Esophagus squamous epithelium (tissue), 5 donors: Measurements from ENCODE around the gene GRID2. TPM values are rescaled to one million over a fixed set of nuclear protein-coding genes. Genes with fewer than 3 reads are reported as not detected.
A peak's percentile ranks its signal among the peaks of the same experiment; 100 is the strongest.

Experiments
- DNase-seq: peaks from one replicate; lab custom pipeline; 2025; lab: John Stamatoyannopoulos, UW
- H3K27ac ChIP-seq, 4 donors: fragments of 200-600 bp; sonication (generic); one replicate each; pipeline ENCODE4 v1.5.1; 2016 to 2019; ENCODE audit warnings: mild to moderate bottlenecking in 1 of 4
- H3K27me3 ChIP-seq, 4 donors: fragments of 200-600 bp; sonication (generic); 1 replicate in 3 of 4; 2 replicates in 1 of 4; pipeline versions ENCODE4 v1.5.1 to v1.6.0; 2017 to 2021; ENCODE audit warnings: antibody characterized with exemption in 1 of 4
- H3K36me3 ChIP-seq, 3 donors: fragments of 200-600 bp; sonication (generic); one replicate each; pipeline ENCODE4 v1.5.1; 2016 to 2019
- H3K4me1 ChIP-seq, 3 donors: fragments of 200-600 bp; sonication (generic); one replicate each; pipeline ENCODE4 v1.5.1; 2017 to 2019
- H3K4me3 ChIP-seq, 4 donors: fragments of 200-600 bp; sonication (generic); 1 replicate in 3 of 4; 2 replicates in 1 of 4; pipeline ENCODE4 v1.5.1; 2016 to 2019; ENCODE audit warnings: mild to moderate bottlenecking in 2 of 4, moderate library complexity in 1 of 4
- H3K9me3 ChIP-seq, 3 donors: fragments of 200-600 bp; sonication (generic); one replicate each; pipeline ENCODE4 v1.5.1; 2016 to 2019
- CTCF ChIP-seq, 6 experiments: fragments of 450-650 bp in 4 of 6; fragments of 200-600 bp in 2 of 6; sonication (generic) in 2 of 6; IDR thresholded peaks; one replicate each; pipeline ENCODE4 v1.5.1; 2016 to 2019; ENCODE audit warnings: antibody characterized with exemption in 6 of 6, mild to moderate bottlenecking in 4 of 6, moderate library complexity in 4 of 6
- POLR2A ChIP-seq, 4 donors: fragments of 450-650 bp; IDR thresholded peaks; one replicate each; pipeline ENCODE4 v1.6.1; 2017; ENCODE audit warnings: antibody characterized with exemption in 4 of 4, mild to moderate bottlenecking in 4 of 4, moderate library complexity in 3 of 4
- WGBS, 2 donors: methylation state at CpG; one replicate each; pipeline ENCODE4 v1.1.5; 2018; 5-methylcytosine and 5-hydroxymethylcytosine counted together
- intact Hi-C: fragments of 100-400 bp; cut with DNase I; formaldehyde crosslinking; loops from one replicate; pipeline ENCODE4 v1.15.0; 2022
- total RNA-seq, 4 donors: library from RNA; depleted of rRNA; stranded (reverse); fragments of >200 nt; gene quantifications; one replicate each; pipeline ENCODE4 v1.1.0, GENCODE V29; 2016
- donor health status: DM: yes; HTN: yes; CAD: no.

GRID2 gene
- total RNA-seq, 4 donors from 2014 or later: not detected

- no peak overlapping the region for H3K27ac ChIP-seq
- TF ChIP-seq POLR2A (IDR thresholded peaks at IDR 0.05) (no peak), CTCF (IDR thresholded peaks at IDR 0.05) (peak in 3 of 6 experiments; percentile 29 to 59 (median 37))
- H3K36me3 ChIP-seq: no peaks in the 10 kb centered on the region
- DNase-seq: no peak
- WGBS, 2 donors: 71 to 74% methylated on average over 4 to 6 of the region's 6 CpGs
- no peaks in the 10 kb centered on the region for H3K27me3 ChIP-seq
- intact Hi-C loops: no loop called here
- H3K4me3 ChIP-seq: no peak overlapping the region
- no peaks in the 10 kb centered on the region for H3K4me1 ChIP-seq
- H3K9me3 ChIP-seq: no peaks in the 10 kb centered on the region
These were observed 1406.5 kb downstream of the GRID2 start for GRCh38 chr4:93710101-93710846.

- 77 to 83% methylated on average over 1 to 2 of the region's 2 CpGs for WGBS, 2 donors
- no peak overlapping the region for H3K4me3 ChIP-seq
These were observed 1407.2 kb downstream of the GRID2 start for GRCh38 chr4:93710847-93711430.

GRCh38 chr4:93718233-93718632 lies 1414.5 kb downstream of the GRID2 start:
- 83 to 89% methylated on average over 1 of the region's 1 CpG for WGBS, 2 donors
- H3K27ac ChIP-seq: no peak overlapping the region
- TF ChIP-seq CTCF (IDR thresholded peaks at IDR 0.05): no peak
- TF ChIP-seq POLR2A (IDR thresholded peaks at IDR 0.05): no peak
- H3K36me3 ChIP-seq: no peaks in the 10 kb centered on the region
- intact Hi-C loops: no loop called here
- no peak for DNase-seq
- no peaks in the 10 kb centered on the region for H3K4me1 ChIP-seq
- H3K4me3 ChIP-seq: no peak overlapping the region
- H3K9me3 ChIP-seq: no peaks in the 10 kb centered on the region
- H3K27me3 ChIP-seq: no peaks in the 10 kb centered on the region

More at GRCh38 chr4:93710847-93711430, 1407.2 kb downstream of the GRID2 start:
- Histone ChIP-seq H3K27me3 (no peaks in the 10 kb centered on the region), H3K27ac (no peak overlapping the region), H3K4me1 (no peaks in the 10 kb centered on the region), H3K36me3 (no peaks in the 10 kb centered on the region), H3K9me3 (no peaks in the 10 kb centered on the region)
- no peak for TF ChIP-seq POLR2A (IDR thresholded peaks at IDR 0.05)
- no peak for DNase-seq
- intact Hi-C loops: no loop called here

- Histone ChIP-seq H3K27me3 (no peaks in the 10 kb centered on the region), H3K27ac (no peak overlapping the region), H3K36me3 (no peaks in the 10 kb centered on the region), H3K9me3 (no peaks in the 10 kb centered on the region), H3K4me1 (no peaks in the 10 kb centered on the region), H3K4me3 (no peak overlapping the region)
- TF ChIP-seq CTCF (IDR thresholded peaks at IDR 0.05): no peak
- no peak for TF ChIP-seq POLR2A (IDR thresholded peaks at IDR 0.05)
- no peak for DNase-seq
- intact Hi-C loops: no loop called here
These were observed 1415.8 kb downstream of the GRID2 start for GRCh38 chr4:93719552-93719951.

- no peak for TF ChIP-seq POLR2A (IDR thresholded peaks at IDR 0.05)
- TF ChIP-seq CTCF (IDR thresholded peaks at IDR 0.05): no peak
- no peaks in the 10 kb centered on the region for H3K27me3 ChIP-seq
- no peak for DNase-seq
- intact Hi-C loops: no loop called here
- no peak overlapping the region for H3K4me3 ChIP-seq
- no peak overlapping the region for H3K27ac ChIP-seq
- H3K4me1 ChIP-seq: no peaks in the 10 kb centered on the region
- 80 to 88% methylated on average over 1 of the region's 1 CpG for WGBS, 2 donors
- no peaks in the 10 kb centered on the region for H3K36me3 ChIP-seq
- no peaks in the 10 kb centered on the region for H3K9me3 ChIP-seq
These were observed 1418.7 kb downstream of the GRID2 start for GRCh38 chr4:93722446-93722845.
